T follicular helper cell (primary cell): Measurements from ENCODE around the gene OR4D9.

Experiments used
- DNase-seq: peaks from one replicate; pipeline ENCODE4 v3.0.0-alpha.2; 2020; ENCODE audit warnings: low read depth

Gene OR4D9

GRCh38 chr11:59550842-59551658, 39.7 kb downstream of the OR4D9 start:
- peak; percentile 73 for DNase-seq

GRCh38 chr11:59551659-59552521, 40.6 kb downstream of the OR4D9 start:
- DNase-seq: no peak

GRCh38 chr11:59552844-59553243, 41.5 kb downstream of the OR4D9 start:
- no peak for DNase-seq

- DNase-seq: no peak
These were observed 42.0 kb downstream of the OR4D9 start for GRCh38 chr11:59553323-59553722.

GRCh38 chr11:59555601-59556114, 44.3 kb downstream of the OR4D9 start:
- no peak for DNase-seq

- peak; percentile 25 for DNase-seq
These were observed 45.0 kb downstream of the OR4D9 start for GRCh38 chr11:59556115-59556916.

- no peak for DNase-seq
These were observed 45.6 kb downstream of the OR4D9 start for GRCh38 chr11:59556917-59557348.

GRCh38 chr11:59558270-59558643, 46.9 kb downstream of the OR4D9 start:
- DNase-seq: no peak

GRCh38 chr11:59559886-59560285, 48.5 kb downstream of the OR4D9 start:
- DNase-seq: no peak

- DNase-seq: peak; percentile 75
These were observed 49.0 kb downstream of the OR4D9 start for GRCh38 chr11:59560290-59560701.

- DNase-seq: peak; percentile 74
These were observed 49.5 kb downstream of the OR4D9 start for GRCh38 chr11:59560702-59561473.

GRCh38 chr11:59562292-59562691, 51.0 kb downstream of the OR4D9 start:
- DNase-seq: no peak
